BJ (cell line): ENCODE data around the gene HOXA9. TPM values are rescaled to one million over a fixed set of nuclear protein-coding genes. Genes with fewer than 3 reads are reported as not detected.

Source experiments
- CTCF ChIA-PET: fragments of 350-600 bp; formaldehyde crosslinking; extraction: SDS; loops from one replicate; lab custom pipeline; 2021; ENCODE audit warnings: antibody characterized with exemption, inconsistent platforms; lab: Yijun Ruan, JAX
- POLR2A ChIA-PET: fragments of 300-600 bp; sonication (Branson Sonifier 250); formaldehyde crosslinking; extraction: SDS; loops from one replicate; lab custom pipeline; 2021; ENCODE audit warnings: antibody characterized with exemption; lab: Charles Lee
- DNase-seq: peaks from one replicate; pipeline ENCODE4 v3.0.0-alpha.2; 2011; ENCODE audit warnings: low read depth
- H3K27me3 ChIP-seq: 2 replicates; pipeline ENCODE4 v1.6.0; 2011; ENCODE audit warnings: low read length; ENCODE audit not compliant: control insufficient read depth, insufficient read depth
- H3K36me3 ChIP-seq: 2 replicates; pipeline ENCODE4 v1.5.1; 2011; ENCODE audit warnings: low read length; ENCODE audit not compliant: control insufficient read depth, insufficient read depth
- H3K4me3 ChIP-seq: 2 replicates; pipeline ENCODE4 v1.5.1; 2011; ENCODE audit warnings: low read depth, mild to moderate bottlenecking, control low read depth, low read length
- polyA plus RNA-seq: library from polyadenylated mRNA; depleted of rRNA; stranded (reverse); fragments of >200 nt; gene quantifications from 2 replicates; pipeline ENCODE4 v1.2.3, GENCODE V29; 2011
- TF ChIP-seq, protein P1 (sequence below): IDR thresholded peaks from 2 replicates; pipeline ENCODE4 v1.5.1; 2011; ENCODE audit warnings: low read depth, mild to moderate bottlenecking, control low read depth, inconsistent platforms, low read length, moderate library complexity; ENCODE audit not compliant: insufficient read depth

Gene HOXA9
- polyA plus RNA-seq, 1 experiment: 15.0 TPM

GRCh38 chr7:27180431-27181420, 15.4 kb upstream of the HOXA9 start:
- H3K27me3 ChIP-seq: no peaks in the 10 kb centered on the region
- peaks cover 8% of the 10 kb centered on the region for H3K36me3 ChIP-seq
- TF ChIP-seq, protein P1, sequence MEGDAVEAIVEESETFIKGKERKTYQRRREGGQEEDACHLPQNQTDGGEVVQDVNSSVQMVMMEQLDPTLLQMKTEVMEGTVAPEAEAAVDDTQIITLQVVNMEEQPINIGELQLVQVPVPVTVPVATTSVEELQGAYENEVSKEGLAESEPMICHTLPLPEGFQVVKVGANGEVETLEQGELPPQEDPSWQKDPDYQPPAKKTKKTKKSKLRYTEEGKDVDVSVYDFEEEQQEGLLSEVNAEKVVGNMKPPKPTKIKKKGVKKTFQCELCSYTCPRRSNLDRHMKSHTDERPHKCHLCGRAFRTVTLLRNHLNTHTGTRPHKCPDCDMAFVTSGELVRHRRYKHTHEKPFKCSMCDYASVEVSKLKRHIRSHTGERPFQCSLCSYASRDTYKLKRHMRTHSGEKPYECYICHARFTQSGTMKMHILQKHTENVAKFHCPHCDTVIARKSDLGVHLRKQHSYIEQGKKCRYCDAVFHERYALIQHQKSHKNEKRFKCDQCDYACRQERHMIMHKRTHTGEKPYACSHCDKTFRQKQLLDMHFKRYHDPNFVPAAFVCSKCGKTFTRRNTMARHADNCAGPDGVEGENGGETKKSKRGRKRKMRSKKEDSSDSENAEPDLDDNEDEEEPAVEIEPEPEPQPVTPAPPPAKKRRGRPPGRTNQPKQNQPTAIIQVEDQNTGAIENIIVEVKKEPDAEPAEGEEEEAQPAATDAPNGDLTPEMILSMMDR: no peak
- CTCF ChIA-PET: interaction anchor here (0.6 to 16.1 kb wide), 17 partner anchors 7 to 889 kb away, joined by 3 to 187 read pairs (median 7); partner anchors contain the start of genes HOXA10, HOXA11, HOXA13 and HOXA7
- DNase-seq: no peak
- H3K4me3 ChIP-seq: peak overlapping the region; percentile 72
- POLR2A ChIA-PET: interaction anchor here (0.5 to 2.3 kb wide), 4 partner anchors 7 to 897 kb away, joined by 3 to 7 read pairs (median 6); no protein-coding TSS in a partner anchor

DNA sequence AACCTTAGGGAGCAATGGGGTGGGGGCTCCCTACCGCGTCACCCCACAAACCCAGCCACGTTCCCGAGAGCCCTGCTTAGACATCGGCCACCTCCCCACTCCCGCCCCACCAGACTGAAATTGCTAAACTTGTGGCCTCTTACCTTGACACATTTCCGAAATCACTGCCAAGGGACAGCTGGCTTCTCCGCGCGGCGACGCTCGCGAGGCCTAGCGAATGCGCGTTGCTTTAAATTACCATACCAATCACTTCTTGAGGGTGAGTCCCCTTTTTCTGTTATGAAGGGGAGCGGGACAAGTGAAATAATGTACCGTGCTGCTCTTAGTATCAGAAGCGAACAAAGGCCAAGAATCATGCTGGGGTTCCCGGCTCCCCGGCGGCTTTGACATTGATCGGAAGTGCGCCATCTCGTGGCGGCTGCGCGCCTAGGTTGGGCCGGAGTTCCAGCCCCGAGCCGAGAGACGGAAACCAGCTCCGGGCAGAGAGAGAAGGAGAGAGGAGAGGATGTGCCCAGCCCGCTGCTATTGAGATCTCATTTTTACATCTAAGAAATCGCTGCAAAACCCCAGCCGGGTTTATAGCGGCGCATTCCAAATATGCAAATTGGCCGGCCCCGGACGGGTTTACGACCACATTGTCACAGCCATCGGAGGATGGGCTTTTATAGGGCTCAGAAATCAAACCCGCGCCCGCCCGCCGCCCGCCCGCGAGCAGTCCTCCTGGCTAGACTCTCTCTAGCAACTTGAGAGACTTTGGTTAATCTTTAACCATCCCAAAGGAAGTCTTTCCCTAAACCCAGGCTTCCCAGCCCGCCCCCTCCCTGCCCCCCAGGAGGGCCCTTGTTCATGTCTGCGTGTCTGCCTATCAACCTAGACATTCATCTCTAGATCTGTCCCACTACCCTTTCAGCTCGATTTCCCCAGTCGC, 14.4 kb upstream of the HOXA9 start:
- peaks cover 9% of the 10 kb centered on the region for H3K36me3 ChIP-seq
- peak overlapping the region; percentile 72 for H3K4me3 ChIP-seq
- DNase-seq: peak; percentile 68
- TF ChIP-seq, protein P1: peak; percentile 97
- ChIA-PET CTCF (interaction anchor here (0.6 to 16.1 kb wide), 18 partner anchors 8 to 915 kb away, joined by 3 to 187 read pairs (median 6); partner anchors contain the start of genes HOXA11, HOXA13 and HOXA7), POLR2A (interaction anchor here (0.5 to 2.3 kb wide), 4 partner anchors 8 to 27 kb away, joined by 3 to 9 read pairs (median 6); no protein-coding TSS in a partner anchor)
- no peaks in the 10 kb centered on the region for H3K27me3 ChIP-seq

GRCh38 chr7:27179030-27179429, 13.7 kb upstream of the HOXA9 start:
- Histone ChIP-seq H3K27me3 (no peaks in the 10 kb centered on the region), H3K36me3 (peaks cover 9% of the 10 kb centered on the region), H3K4me3 (peak overlapping the region; percentile 72)
- POLR2A ChIA-PET: interaction anchor here (0.5 to 2.3 kb wide), 5 partner anchors 9 to 866 kb away, joined by 4 to 11 read pairs (median 5); no protein-coding TSS in a partner anchor
- DNase-seq: no peak
- TF ChIP-seq, protein P1: no peak
- CTCF ChIA-PET: interaction anchor here (0.9 to 16.1 kb wide), 16 partner anchors 8 to 1230 kb away, joined by 3 to 187 read pairs (median 6); partner anchors contain the start of genes HOXA11, HOXA13 and HOXA7

DNA sequence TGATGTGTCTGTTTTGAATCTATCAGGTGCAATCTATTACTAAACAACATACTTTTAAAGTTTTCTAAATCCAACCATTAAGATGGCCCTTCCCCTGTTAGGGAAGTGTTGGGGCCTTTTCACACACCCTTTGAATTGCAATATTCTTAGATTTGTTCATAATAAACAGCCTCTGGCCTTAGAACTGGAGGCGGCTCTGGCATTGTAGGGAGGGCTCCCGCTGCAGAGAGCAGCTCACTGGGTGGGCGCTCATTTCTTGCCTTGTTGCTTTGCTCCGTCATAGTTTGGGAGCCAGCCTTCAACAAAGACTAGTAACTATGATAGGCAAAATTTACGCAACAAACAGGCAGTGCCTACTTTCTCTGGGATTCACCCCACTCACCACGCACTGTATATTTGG, 13.0 kb upstream of the HOXA9 start:
- Histone ChIP-seq H3K4me3 (peak overlapping the region; percentile 72), H3K36me3 (peaks cover 9% of the 10 kb centered on the region), H3K27me3 (no peaks in the 10 kb centered on the region)
- ChIA-PET POLR2A (interaction anchor here (0.6 to 2.3 kb wide), 4 partner anchors 9 to 867 kb away, joined by 4 to 11 read pairs (median 5); no protein-coding TSS in a partner anchor), CTCF (interaction anchor here (0.9 to 16.1 kb wide), 6 partner anchors 9 to 1230 kb away, joined by 3 to 187 read pairs (median 17); partner anchors contain the start of gene HOXA11)
- no peak for DNase-seq
- TF ChIP-seq, protein P1: no peak
